ENCODE results near the gene KNCN. TPM values are rescaled to one million over a fixed set of nuclear protein-coding genes. Genes with fewer than 3 reads are reported as not detected.
A peak's percentile ranks its signal among the peaks of the same experiment; 100 is the strongest.

The KNCN gene
- total RNA-seq, 1 donor from 2014 or later: not detected

- no peak overlapping the region for H3K4me3 ChIP-seq (ENCODE audit: low read depth, low read length)
- DNase-seq (ENCODE audit: low read depth): no peak
- TF ChIP-seq CTCF (conservative IDR thresholded peaks at IDR 0.05; ENCODE audit: low read depth, low read length): no peak
Measured at GRCh38 chr1:46526013-46526690, 25.3 kb downstream of the KNCN start.

- DNase-seq (ENCODE audit: low read depth): no peak
- H3K4me3 ChIP-seq (ENCODE audit: low read depth, low read length): no peak overlapping the region
- TF ChIP-seq CTCF (conservative IDR thresholded peaks at IDR 0.05; ENCODE audit: low read depth, low read length): no peak
Measured at GRCh38 chr1:46525253-46525983, 26.0 kb downstream of the KNCN start.

- no peak for DNase-seq (ENCODE audit: low read depth)
- TF ChIP-seq CTCF (conservative IDR thresholded peaks at IDR 0.05; ENCODE audit: low read depth, low read length): no peak
- H3K4me3 ChIP-seq (ENCODE audit: low read depth, low read length): no peak overlapping the region
Measured at GRCh38 chr1:46524843-46525242, 26.6 kb downstream of the KNCN start.

GRCh38 chr1:46523496-46524353, 27.7 kb downstream of the KNCN start:
- no peak for TF ChIP-seq CTCF (conservative IDR thresholded peaks at IDR 0.05; ENCODE audit: low read depth, low read length)
- no peak for DNase-seq (ENCODE audit: low read depth)
- H3K4me3 ChIP-seq (ENCODE audit: low read depth, low read length): no peak overlapping the region

GRCh38 chr1:46522969-46523320, 28.5 kb downstream of the KNCN start:
- no peak for TF ChIP-seq CTCF (conservative IDR thresholded peaks at IDR 0.05; ENCODE audit: low read depth, low read length)
- no peak overlapping the region for H3K4me3 ChIP-seq (ENCODE audit: low read depth, low read length)
- DNase-seq (ENCODE audit: low read depth): no peak

GRCh38 chr1:46522184-46522968, 29.1 kb downstream of the KNCN start:
- peak; percentile 45 for DNase-seq (ENCODE audit: low read depth)
- no peak overlapping the region for H3K4me3 ChIP-seq (ENCODE audit: low read depth, low read length)
- no peak for TF ChIP-seq CTCF (conservative IDR thresholded peaks at IDR 0.05; ENCODE audit: low read depth, low read length)

Measured in epithelial cell of proximal tubule (primary cell).